ENCODE data around the gene CST4. TPM values are rescaled to one million over a fixed set of nuclear protein-coding genes. Genes with fewer than 3 reads are reported as not detected.
"Not testable (repeated sequence)": the region's sequence is repeated elsewhere in the genome, so short reads cannot be mapped to it uniquely, and the experiment has no call there.

The CST4 gene, protein sequence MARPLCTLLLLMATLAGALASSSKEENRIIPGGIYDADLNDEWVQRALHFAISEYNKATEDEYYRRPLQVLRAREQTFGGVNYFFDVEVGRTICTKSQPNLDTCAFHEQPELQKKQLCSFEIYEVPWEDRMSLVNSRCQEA
- total RNA-seq (ENCODE audit: unreplicated experiment): not detected
- long read RNA-seq: 0 reads

DNA sequence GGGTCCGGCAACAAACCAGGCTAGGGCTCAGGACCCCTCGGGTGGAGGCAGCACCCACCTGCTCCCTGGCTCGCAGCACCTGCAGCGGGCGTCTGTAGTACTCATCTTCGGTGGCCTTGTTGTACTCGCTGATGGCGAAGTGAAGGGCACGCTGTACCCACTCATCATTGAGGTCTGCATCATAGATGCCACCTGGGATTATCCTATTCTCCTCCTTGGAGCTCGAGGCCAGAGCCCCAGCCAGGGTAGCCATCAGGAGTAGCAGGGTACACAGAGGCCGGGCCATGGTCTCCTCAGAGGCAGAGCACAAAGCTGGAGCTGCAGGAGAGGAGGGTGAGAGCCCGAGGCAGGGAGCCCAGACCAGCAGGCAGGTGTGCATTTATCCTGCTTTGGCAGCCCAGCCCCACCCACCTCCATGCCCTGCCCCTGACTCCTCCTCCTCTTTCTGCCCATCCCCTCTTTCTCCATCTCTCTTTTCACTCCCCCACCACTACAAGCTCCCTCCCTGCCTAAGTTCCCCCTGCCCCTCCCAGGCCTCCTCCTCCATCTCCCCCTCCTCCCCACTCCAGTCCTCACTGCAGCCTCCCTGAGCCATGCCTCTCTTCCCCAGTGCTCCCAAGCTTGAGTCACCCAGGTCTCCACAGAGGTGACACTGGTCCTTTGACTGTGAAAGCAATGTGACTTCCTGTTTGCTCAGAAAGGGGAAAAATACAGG, at the start of gene CST4:
TSS of gene CST4 (minus strand) at position 355 of the 715 bp plus-strand sequence. CDS start at position 286, 69 bp downstream.
- H3K9me3 Mint-ChIP-seq (ENCODE audit: unreplicated experiment); H3K27ac Mint-ChIP-seq (ENCODE audit: unreplicated experiment); H3K4me3 Mint-ChIP-seq (ENCODE audit: unreplicated experiment); H3K36me3 Mint-ChIP-seq (ENCODE audit: low read depth, unreplicated experiment); DNase-seq (ENCODE audit: low spot score); H3K27me3 Mint-ChIP-seq (ENCODE audit: unreplicated experiment): not testable (repeated sequence)
- H3K4me1 Mint-ChIP-seq (ENCODE audit: unreplicated experiment): peaks cover 22% of the 10 kb centered on the region

DNA sequence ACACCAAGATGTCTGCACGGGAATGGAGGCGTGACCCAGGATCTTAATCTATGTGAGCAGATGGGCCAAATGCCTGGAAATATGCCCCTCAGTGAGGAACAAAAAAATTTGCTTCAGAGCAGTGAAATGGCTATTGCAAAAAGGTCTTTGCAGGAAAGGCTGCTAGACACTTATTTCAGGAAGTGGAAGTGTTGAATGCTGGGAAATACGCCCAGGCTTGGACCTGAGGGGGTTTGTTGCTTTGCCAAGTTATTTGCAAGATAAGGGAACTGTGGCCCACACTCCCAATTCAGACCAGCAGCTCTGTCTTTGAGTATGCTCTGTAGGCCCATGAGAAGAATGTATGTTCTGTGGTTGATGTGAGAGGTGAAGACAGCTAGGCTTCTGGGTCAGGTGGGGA, 46.6 kb upstream of the CST4 start:
- not testable (repeated sequence) for H3K27ac Mint-ChIP-seq (ENCODE audit: unreplicated experiment); H3K27me3 Mint-ChIP-seq (ENCODE audit: unreplicated experiment); H3K4me3 Mint-ChIP-seq (ENCODE audit: unreplicated experiment); DNase-seq (ENCODE audit: low spot score); H3K9me3 Mint-ChIP-seq (ENCODE audit: unreplicated experiment); H3K4me1 Mint-ChIP-seq (ENCODE audit: unreplicated experiment); H3K36me3 Mint-ChIP-seq (ENCODE audit: low read depth, unreplicated experiment)

DNA sequence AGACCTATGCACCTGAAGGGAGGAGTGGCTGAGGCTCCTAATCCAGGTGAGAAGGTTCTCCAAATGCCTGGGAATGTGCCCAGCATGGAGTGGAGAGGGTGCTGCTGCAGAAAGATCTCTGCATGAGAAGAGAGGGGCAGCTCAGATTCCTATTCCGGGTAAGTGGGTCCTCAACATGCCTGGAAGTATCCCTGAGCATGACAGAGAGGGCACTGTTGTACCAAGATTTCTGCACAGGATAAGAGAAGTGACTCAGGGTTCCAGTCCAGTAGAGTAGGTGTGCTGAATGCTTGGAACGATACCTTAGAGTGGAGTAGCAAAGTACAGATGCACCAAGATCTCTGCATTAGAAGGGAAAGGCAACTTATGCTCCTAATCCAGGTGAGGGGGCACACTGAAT, 46.1 kb upstream of the CST4 start:
- H3K27ac Mint-ChIP-seq (ENCODE audit: unreplicated experiment); DNase-seq (ENCODE audit: low spot score); H3K9me3 Mint-ChIP-seq (ENCODE audit: unreplicated experiment); H3K4me3 Mint-ChIP-seq (ENCODE audit: unreplicated experiment); H3K27me3 Mint-ChIP-seq (ENCODE audit: unreplicated experiment); H3K36me3 Mint-ChIP-seq (ENCODE audit: low read depth, unreplicated experiment); H3K4me1 Mint-ChIP-seq (ENCODE audit: unreplicated experiment): not testable (repeated sequence)

DNA sequence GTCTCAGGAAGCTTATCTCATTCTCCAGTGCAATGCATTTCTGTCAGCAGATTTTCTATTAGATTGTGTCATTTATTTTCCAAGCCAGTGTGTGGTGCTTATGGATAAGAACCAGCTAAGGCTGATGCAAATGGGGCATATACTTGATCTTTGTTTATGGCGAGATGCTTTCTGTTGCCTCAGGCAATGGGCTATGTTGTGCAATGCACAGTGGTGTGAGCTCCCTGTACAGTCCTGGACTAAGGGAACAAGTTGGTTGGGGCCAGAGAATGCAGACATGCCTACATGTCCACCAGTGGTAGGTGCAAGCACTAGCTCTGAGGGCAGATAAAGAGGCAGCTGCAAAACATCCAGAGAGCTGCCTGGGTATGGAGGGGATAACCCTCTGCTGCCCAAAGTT, 45.6 kb upstream of the CST4 start:
- H3K9me3 Mint-ChIP-seq (ENCODE audit: unreplicated experiment); H3K27me3 Mint-ChIP-seq (ENCODE audit: unreplicated experiment); H3K4me1 Mint-ChIP-seq (ENCODE audit: unreplicated experiment); H3K27ac Mint-ChIP-seq (ENCODE audit: unreplicated experiment); H3K36me3 Mint-ChIP-seq (ENCODE audit: low read depth, unreplicated experiment); DNase-seq (ENCODE audit: low spot score); H3K4me3 Mint-ChIP-seq (ENCODE audit: unreplicated experiment): not testable (repeated sequence)

DNA sequence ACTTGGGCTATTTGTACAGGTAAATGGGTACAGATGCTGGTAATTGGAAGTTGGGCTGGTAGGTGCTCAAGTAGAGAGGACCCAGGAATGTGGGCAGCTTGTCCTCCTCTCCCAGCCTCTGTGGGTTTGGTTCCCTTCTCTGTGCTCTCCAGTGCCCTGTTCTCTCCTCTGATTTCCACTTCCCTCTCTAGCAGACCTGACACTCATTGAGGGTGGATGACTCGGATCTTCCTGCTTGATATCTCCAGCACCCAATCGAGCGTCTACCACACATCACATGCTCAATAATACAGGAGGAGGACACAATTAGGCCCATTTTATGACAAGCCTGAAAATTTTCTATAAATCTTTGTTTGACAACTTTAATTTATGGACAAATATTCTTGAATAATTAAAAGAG, 38.2 kb upstream of the CST4 start:
- Mint-ChIP-seq H3K27ac (ENCODE audit: unreplicated experiment) (no peak overlapping the region), H3K36me3 (ENCODE audit: low read depth, unreplicated experiment) (no peaks in the 10 kb centered on the region), H3K9me3 (ENCODE audit: unreplicated experiment) (no peaks in the 10 kb centered on the region), H3K27me3 (ENCODE audit: unreplicated experiment) (no peaks in the 10 kb centered on the region), H3K4me1 (ENCODE audit: unreplicated experiment) (peaks cover 9% of the 10 kb centered on the region), H3K4me3 (ENCODE audit: unreplicated experiment) (no peak overlapping the region)
- TF ChIP-seq, protein P1, sequence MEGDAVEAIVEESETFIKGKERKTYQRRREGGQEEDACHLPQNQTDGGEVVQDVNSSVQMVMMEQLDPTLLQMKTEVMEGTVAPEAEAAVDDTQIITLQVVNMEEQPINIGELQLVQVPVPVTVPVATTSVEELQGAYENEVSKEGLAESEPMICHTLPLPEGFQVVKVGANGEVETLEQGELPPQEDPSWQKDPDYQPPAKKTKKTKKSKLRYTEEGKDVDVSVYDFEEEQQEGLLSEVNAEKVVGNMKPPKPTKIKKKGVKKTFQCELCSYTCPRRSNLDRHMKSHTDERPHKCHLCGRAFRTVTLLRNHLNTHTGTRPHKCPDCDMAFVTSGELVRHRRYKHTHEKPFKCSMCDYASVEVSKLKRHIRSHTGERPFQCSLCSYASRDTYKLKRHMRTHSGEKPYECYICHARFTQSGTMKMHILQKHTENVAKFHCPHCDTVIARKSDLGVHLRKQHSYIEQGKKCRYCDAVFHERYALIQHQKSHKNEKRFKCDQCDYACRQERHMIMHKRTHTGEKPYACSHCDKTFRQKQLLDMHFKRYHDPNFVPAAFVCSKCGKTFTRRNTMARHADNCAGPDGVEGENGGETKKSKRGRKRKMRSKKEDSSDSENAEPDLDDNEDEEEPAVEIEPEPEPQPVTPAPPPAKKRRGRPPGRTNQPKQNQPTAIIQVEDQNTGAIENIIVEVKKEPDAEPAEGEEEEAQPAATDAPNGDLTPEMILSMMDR (IDR thresholded peaks at IDR 0.05; ENCODE audit: unreplicated experiment): no peak
- no peak for DNase-seq (ENCODE audit: low spot score)

DNA sequence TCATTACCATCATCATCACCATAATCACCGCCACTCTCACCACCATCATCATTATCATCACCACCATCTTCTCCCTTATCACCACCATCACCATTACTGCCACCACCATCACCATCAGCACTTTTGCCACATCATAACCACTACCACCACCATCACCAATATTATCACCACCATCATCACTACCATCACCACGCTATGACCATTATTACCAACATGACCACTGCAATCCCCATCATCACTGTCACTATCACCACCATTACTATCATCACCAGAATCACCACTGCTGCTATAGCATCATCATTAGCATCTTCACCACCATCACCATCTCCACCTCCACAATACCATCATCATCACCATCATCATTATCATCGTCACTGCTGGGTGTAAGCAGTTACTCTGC, 36.3 kb upstream of the CST4 start:
- no peak overlapping the region for H3K27ac Mint-ChIP-seq (ENCODE audit: unreplicated experiment)
- no peaks in the 10 kb centered on the region for H3K9me3 Mint-ChIP-seq (ENCODE audit: unreplicated experiment)
- H3K36me3 Mint-ChIP-seq (ENCODE audit: low read depth, unreplicated experiment): no peaks in the 10 kb centered on the region
- no peaks in the 10 kb centered on the region for H3K27me3 Mint-ChIP-seq (ENCODE audit: unreplicated experiment)
- H3K4me1 Mint-ChIP-seq (ENCODE audit: unreplicated experiment): peaks cover 9% of the 10 kb centered on the region
- TF ChIP-seq, protein P1 (IDR thresholded peaks at IDR 0.05; ENCODE audit: unreplicated experiment): no peak
- DNase-seq (ENCODE audit: low spot score): no peak
- H3K4me3 Mint-ChIP-seq (ENCODE audit: unreplicated experiment): no peak overlapping the region

DNA sequence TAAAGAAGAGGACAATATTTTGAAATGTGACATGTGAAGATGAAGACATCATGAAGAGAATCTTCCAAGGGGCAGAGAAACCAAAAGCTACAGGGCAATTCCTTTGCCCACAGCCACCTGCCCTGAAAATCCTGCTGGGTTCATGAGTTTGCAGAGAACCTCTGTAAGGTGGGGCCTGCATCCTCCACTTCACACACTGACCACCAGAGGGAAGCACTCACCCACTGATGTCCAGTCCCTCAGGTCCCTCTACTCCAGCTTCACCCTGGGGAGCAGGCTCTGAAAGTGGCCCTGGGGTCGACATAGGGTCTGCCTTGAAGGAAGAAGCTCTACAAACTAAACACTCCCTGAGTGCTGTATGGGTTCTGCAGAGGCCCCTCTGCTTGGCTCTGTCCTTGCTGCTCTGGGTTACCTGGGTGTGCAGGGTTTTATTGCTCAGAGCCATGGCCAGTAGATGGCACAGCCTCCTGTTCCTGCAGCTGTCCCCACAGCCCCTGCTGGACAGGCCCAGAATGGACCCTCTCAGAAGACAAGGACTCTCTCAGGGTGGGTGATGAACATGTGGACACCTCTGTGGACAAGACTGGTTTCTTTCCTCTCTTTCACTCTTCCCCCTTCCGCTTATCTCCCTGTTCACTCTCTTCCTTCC, 34.9 kb upstream of the CST4 start:
- DNase-seq (ENCODE audit: low spot score): peak; percentile 62
- H3K27ac Mint-ChIP-seq (ENCODE audit: unreplicated experiment); H3K27me3 Mint-ChIP-seq (ENCODE audit: unreplicated experiment); H3K36me3 Mint-ChIP-seq (ENCODE audit: low read depth, unreplicated experiment); H3K4me3 Mint-ChIP-seq (ENCODE audit: unreplicated experiment); H3K4me1 Mint-ChIP-seq (ENCODE audit: unreplicated experiment); H3K9me3 Mint-ChIP-seq (ENCODE audit: unreplicated experiment): not testable (repeated sequence)
- TF ChIP-seq, protein P1 (IDR thresholded peaks at IDR 0.05; ENCODE audit: unreplicated experiment): peak; percentile 86

DNA sequence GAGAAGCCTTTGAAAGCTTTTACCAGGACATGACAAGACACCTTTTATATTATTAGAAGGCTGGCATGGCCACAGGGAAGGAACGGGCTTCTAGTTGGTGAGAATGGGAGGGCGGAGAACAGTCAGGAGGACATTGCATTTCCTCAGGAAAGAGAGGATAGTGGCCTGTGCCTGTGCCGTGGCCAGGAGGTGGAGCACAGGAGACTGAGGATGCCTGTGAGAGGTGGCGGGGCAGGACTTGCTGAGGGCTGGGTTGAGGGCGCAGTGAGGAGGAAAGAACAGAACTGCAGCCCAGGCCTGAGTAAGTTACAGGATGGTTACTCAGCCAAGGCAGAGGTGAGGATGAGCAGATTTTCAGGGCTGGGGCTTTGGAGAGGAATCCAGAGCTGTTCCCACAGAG, 34.0 kb upstream of the CST4 start:
- not testable (repeated sequence) for DNase-seq (ENCODE audit: low spot score); H3K27me3 Mint-ChIP-seq (ENCODE audit: unreplicated experiment); H3K4me1 Mint-ChIP-seq (ENCODE audit: unreplicated experiment); H3K4me3 Mint-ChIP-seq (ENCODE audit: unreplicated experiment); H3K36me3 Mint-ChIP-seq (ENCODE audit: low read depth, unreplicated experiment); H3K9me3 Mint-ChIP-seq (ENCODE audit: unreplicated experiment); H3K27ac Mint-ChIP-seq (ENCODE audit: unreplicated experiment)

All from endothelial cell (in vitro differentiated cells).